Metanephros (tissue), 2 donors: Measurements from ENCODE around the gene FAM185A. TPM values are rescaled to one million over a fixed set of nuclear protein-coding genes. Genes with fewer than 3 reads are reported as not detected.

Source experiments
- small RNA-seq: library from RNA; depleted of rRNA; stranded (forward); fragments of <200 nt; gene quantifications from one replicate; pipeline ENCODE3, GENCODE V24; 2014; ENCODE audit warnings: low replicate concordance
- total RNA-seq: library from RNA; depleted of rRNA; stranded (reverse); fragments of >200 nt; gene quantifications from one replicate; pipeline ENCODE4 v1.2.3, GENCODE V29; 2014

FAM185A gene
- total RNA-seq, result 19.5 TPM

GRCh38 chr7:102748605-102749444, at the start of gene FAM185A:
FAM185A (plus strand) TSS chr7:102748999; CDS start chr7:102749208, 209 bp downstream.

Small RNAs within 50 kb of the gene (small RNA-seq; reads per million reads assigned to genes)
- not detected for gene RNU6-1136P

Other genes starting within 250 kb of the FAM185A start
- gene RASA4B, start 231.2 kb upstream of the FAM185A start, total RNA-seq, result 18.7 TPM
- 17.8 TPM for gene UPK3BL2, start 205.3 kb upstream of the FAM185A start, total RNA-seq
- gene SPDYE2, start 197.8 kb upstream of the FAM185A start, total RNA-seq, result not detected
- 48.5 TPM for gene POLR2J3, start 176.4 kb upstream of the FAM185A start, total RNA-seq
- 55.5 TPM for gene RASA4, start 132.2 kb upstream of the FAM185A start, total RNA-seq
- gene UPK3BL1, start 106.2 kb upstream of the FAM185A start, total RNA-seq, result 41.7 TPM
- not detected for gene SPDYE2B, start 98.7 kb upstream of the FAM185A start, total RNA-seq
- gene POLR2J2, start 77.3 kb upstream of the FAM185A start, total RNA-seq, result 4.4 TPM
- 41.7 TPM for gene LRRC17, start 164.0 kb downstream of the FAM185A start, total RNA-seq